Astrocyte of the spinal cord (primary cell): ENCODE data around the gene FRAT2.
A peak's percentile ranks its signal among the peaks of the same experiment; 100 is the strongest.

ENCODE experiments used
- DNase-seq: peaks from one replicate; pipeline ENCODE4 v3.0.0; 2011; ENCODE audit warnings: low read depth, low spot score
- H3K4me3 ChIP-seq: 2 replicates; pipeline ENCODE4 v1.5.1; 2011; ENCODE audit warnings: low read depth, mild to moderate bottlenecking, low read length, moderate library complexity
- CTCF ChIP-seq: IDR thresholded peaks from 2 replicates; pipeline ENCODE4 v1.5.1; 2012; ENCODE audit warnings: low read depth, mild to moderate bottlenecking, low read length, inconsistent platforms
- in situ Hi-C: cut with HindIII; loops from 2 replicates; pipeline ENCODE4 v1.10.0; 2017; ENCODE audit warnings: low sequenced_read_pairs

Gene FRAT2

GRCh38 chr10:97336006-97336405 lies 1.5 kb upstream of the FRAT2 start:
- in situ Hi-C loops, result no loop called here
- no peak for DNase-seq
- no peak overlapping the region for H3K4me3 ChIP-seq
- no peak for TF ChIP-seq CTCF

- H3K4me3 ChIP-seq, result peak overlapping the region; percentile 62
- in situ Hi-C loops, result no loop called here
- TF ChIP-seq CTCF, result no peak
Measured at GRCh38 chr10:97335188-97335619, 675 bp upstream of the FRAT2 start.

GRCh38 chr10:97333601-97334369 lies 744 bp downstream of the FRAT2 start:
- in situ Hi-C loops, result no loop called here
- H3K4me3 ChIP-seq, result peak overlapping the region; percentile 62
- DNase-seq, result peak; percentile 54
- TF ChIP-seq CTCF, result no peak

More at GRCh38 chr10:97335188-97335619, 675 bp upstream of the FRAT2 start:
- no peak for DNase-seq

GRCh38 chr10:97333351-97333600 lies 1.3 kb downstream of the FRAT2 start:
- DNase-seq, result peak; percentile 54
- peak; percentile 18 for TF ChIP-seq CTCF
- peak overlapping the region; percentile 62 for H3K4me3 ChIP-seq
- in situ Hi-C loops, result no loop called here

GRCh38 chr10:97332591-97333350 lies 1.8 kb downstream of the FRAT2 start:
- in situ Hi-C loops, result no loop called here

GRCh38 chr10:97331153-97331703 lies 3.3 kb downstream of the FRAT2 start:
- TF ChIP-seq CTCF, result no peak
- H3K4me3 ChIP-seq, result no peak overlapping the region
- DNase-seq, result no peak
- in situ Hi-C loops, result no loop called here

More at GRCh38 chr10:97332591-97333350, 1.8 kb downstream of the FRAT2 start:
- H3K4me3 ChIP-seq, result peak overlapping the region; percentile 62
- peak; percentile 83 for DNase-seq
- TF ChIP-seq CTCF, result peak; percentile 52
